Daoy (cell line): ENCODE results near the gene OR7A10. TPM values are rescaled to one million over a fixed set of nuclear protein-coding genes. Genes with fewer than 3 reads are reported as not detected.
"Not testable (repeated sequence)": the region's sequence is repeated elsewhere in the genome, so short reads cannot be mapped to it uniquely, and the experiment has no call there.

Source experiments
- DNase-seq: peaks from one replicate; pipeline ENCODE4 v3.0.0-alpha.2; 2015; ENCODE audit warnings: low read depth
- total RNA-seq: library from RNA; depleted of rRNA; stranded (reverse); fragments of >200 nt; shearing (Covaris generic); gene quantifications from 2 replicates; pipeline ENCODE4 v1.2.3, GENCODE V29; 2014; rRNA removed

OR7A10 gene
- total RNA-seq, 1 experiment from 2014 or later = not detected

GRCh38 chr19:14795078-14795721 is 53.5 kb downstream of the OR7A10 start:
- DNase-seq = peak; percentile 60

- DNase-seq = not testable (repeated sequence)
Observed at GRCh38 chr19:14792250-14792649, 56.5 kb downstream of the OR7A10 start.

Other genes starting within 250 kb of the OR7A10 start
- gene ADGRE3, start 174.1 kb downstream of the OR7A10 start, total RNA-seq = not detected in 2 replicates
- gene ZNF333, start 158.9 kb downstream of the OR7A10 start, total RNA-seq = 7.1 and 14.7 TPM in 2 replicates
- 0.09 and 0.17 TPM in 2 replicates for gene ADGRE2, start 70.4 kb downstream of the OR7A10 start, total RNA-seq
- not detected in 2 replicates for gene OR7A5, start 13.7 kb downstream of the OR7A10 start, total RNA-seq
- not detected in 2 replicates for gene OR7C1, start 13.7 kb downstream of the OR7A10 start, total RNA-seq
- gene OR7A17, start 37.2 kb upstream of the OR7A10 start, total RNA-seq = not detected in 2 replicates
- gene OR7C2, start 92.6 kb upstream of the OR7A10 start, total RNA-seq = not detected in 2 replicates
- 1.4 TPM in 1 of 2 replicates, not detected in the other for gene SLC1A6, start 130.9 kb upstream of the OR7A10 start, total RNA-seq
- gene CASP14, start 200.6 kb upstream of the OR7A10 start, total RNA-seq = not detected in 2 replicates
- not detected in 2 replicates for gene OR1I1, start 233.3 kb upstream of the OR7A10 start, total RNA-seq